NK-92 treated with Interleukin-12 subunit alpha and Interleukin-12 subunit beta, amount 100 ng/mL, for 24 hours (cell line): ENCODE measurements around the gene CLIC5.

Source experiments
- DNase-seq: peaks from one replicate; lab custom pipeline; 2025; lab: John Stamatoyannopoulos, UW

Gene CLIC5

GRCh38 chr6:46015119-46015968 is at the start of gene CLIC5:
Gene CLIC5, minus strand, starts transcription at chr6:46015860. Its CDS starts 318 bp downstream, at chr6:46015542.
- no peak for DNase-seq

GRCh38 chr6:46062991-46063390 is 47.3 kb upstream of the CLIC5 start:
- no peak for DNase-seq

- no peak for DNase-seq
These were observed 46.7 kb upstream of the CLIC5 start for GRCh38 chr6:46062312-46062711.

GRCh38 chr6:46061497-46061896 is 45.8 kb upstream of the CLIC5 start:
- no peak for DNase-seq

- DNase-seq, result no peak
These were observed 43.9 kb upstream of the CLIC5 start for GRCh38 chr6:46059608-46060007.

- DNase-seq, result no peak
These were observed 43.3 kb upstream of the CLIC5 start for GRCh38 chr6:46058951-46059350.

GRCh38 chr6:46057792-46058191 is 42.1 kb upstream of the CLIC5 start:
- DNase-seq, result no peak

GRCh38 chr6:46056906-46057529 is 41.4 kb upstream of the CLIC5 start:
- DNase-seq, result no peak

GRCh38 chr6:46054516-46054915 is 38.9 kb upstream of the CLIC5 start:
- DNase-seq, result no peak

GRCh38 chr6:46053039-46053933 is 37.6 kb upstream of the CLIC5 start:
- no peak for DNase-seq

GRCh38 chr6:46052479-46052878 is 36.8 kb upstream of the CLIC5 start:
- no peak for DNase-seq

- no peak for DNase-seq
These were observed 36.3 kb upstream of the CLIC5 start for GRCh38 chr6:46051962-46052361.

GRCh38 chr6:46050845-46051405 is 35.3 kb upstream of the CLIC5 start:
- DNase-seq, result no peak

- no peak for DNase-seq
These were observed 33.1 kb upstream of the CLIC5 start for GRCh38 chr6:46048646-46049297.

- no peak for DNase-seq
These were observed 31.0 kb upstream of the CLIC5 start for GRCh38 chr6:46046558-46047174.

GRCh38 chr6:46044881-46045617 is 29.4 kb upstream of the CLIC5 start:
- DNase-seq, result no peak

GRCh38 chr6:46042355-46042999 is 26.8 kb upstream of the CLIC5 start:
- DNase-seq, result no peak

GRCh38 chr6:46040288-46040687 is 24.6 kb upstream of the CLIC5 start:
- DNase-seq, result no peak

GRCh38 chr6:46039646-46040045 is 24.0 kb upstream of the CLIC5 start:
- no peak for DNase-seq

- DNase-seq, result no peak
These were observed 21.3 kb upstream of the CLIC5 start for GRCh38 chr6:46036911-46037310.
